Sciatic nerve (tissue), 2 donors: ENCODE data around the gene TMEM18. TPM values are rescaled to one million over a fixed set of nuclear protein-coding genes. Genes with fewer than 3 reads are reported as not detected.

Experiments
- ATAC-seq: fragments of 200-7000 bp; cut with Tn5 transposase; one replicate; pipeline ENCODE4 v1.9.1; 2020; ENCODE audit warnings: mild to moderate bottlenecking, moderate library complexity
- DNase-seq: peaks from one replicate; pipeline ENCODE4 v3.0.0-alpha.2; 2020; ENCODE audit warnings: low spot score
- intact Hi-C: fragments of 100-400 bp; cut with DNase I; formaldehyde crosslinking; loops from one replicate; pipeline ENCODE4 v1.14.2; 2022
- total RNA-seq: library from RNA; stranded (reverse); fragmentation: NEBNext Ultra II Directional; extraction: Animal tissue kit (Norgen Biotek cat#: 25700); gene quantifications from one replicate; pipeline ENCODE4 v1.2.1, GENCODE V29; 2021
- donor health status: DM: no; HTN: no; CAD: no.
- donor health status: DM: no; HTN: no; CAD: no.

TMEM18 gene
- total RNA-seq, 1 donor from 2014 or later = 27.0 TPM

- intact Hi-C loops = no loop called here
- DNase-seq (no peak), ATAC-seq (no peak)
Measured at GRCh38 chr2:641164-641871, 35.9 kb downstream of the TMEM18 start.

GRCh38 chr2:639703-640102, 37.5 kb downstream of the TMEM18 start:
- DNase-seq (no peak), ATAC-seq (no peak)
- intact Hi-C loops = no loop called here

- DNase-seq (no peak), ATAC-seq (no peak)
- intact Hi-C loops = no loop called here
Measured at GRCh38 chr2:637804-638203, 39.4 kb downstream of the TMEM18 start.

GRCh38 chr2:637406-637776, 39.8 kb downstream of the TMEM18 start:
- no peak for ATAC-seq
- intact Hi-C loops = no loop called here
- DNase-seq = no peak

- peak; percentile 91 for ATAC-seq
- intact Hi-C loops = no loop called here
- peak; percentile 88 for DNase-seq
Measured at GRCh38 chr2:636641-637405, 40.4 kb downstream of the TMEM18 start.

GRCh38 chr2:635687-636621, 41.3 kb downstream of the TMEM18 start:
- intact Hi-C loops = no loop called here
- DNase-seq (no peak), ATAC-seq (peak; percentile 18)

- intact Hi-C loops = no loop called here
- ATAC-seq (no peak), DNase-seq (no peak)
Measured at GRCh38 chr2:634636-635388, 42.4 kb downstream of the TMEM18 start.

GRCh38 chr2:634041-634440, 43.2 kb downstream of the TMEM18 start:
- intact Hi-C loops = no loop called here
- DNase-seq = no peak
- ATAC-seq = no peak

GRCh38 chr2:633371-633770, 43.8 kb downstream of the TMEM18 start:
- ATAC-seq (no peak), DNase-seq (no peak)
- intact Hi-C loops = no loop called here

- DNase-seq (no peak), ATAC-seq (no peak)
- intact Hi-C loops = no loop called here
Measured at GRCh38 chr2:632471-632870, 44.7 kb downstream of the TMEM18 start.

GRCh38 chr2:631741-632140, 45.5 kb downstream of the TMEM18 start:
- no peak for ATAC-seq
- intact Hi-C loops = no loop called here
- no peak for DNase-seq

GRCh38 chr2:630451-631320, 46.5 kb downstream of the TMEM18 start:
- no peak for ATAC-seq
- no peak for DNase-seq
- intact Hi-C loops = no loop called here

- ATAC-seq (no peak), DNase-seq (no peak)
- intact Hi-C loops = no loop called here
Measured at GRCh38 chr2:629961-630360, 47.2 kb downstream of the TMEM18 start.

GRCh38 chr2:628651-629050, 48.6 kb downstream of the TMEM18 start:
- DNase-seq (no peak), ATAC-seq (no peak)
- intact Hi-C loops = no loop called here

- intact Hi-C loops = no loop called here
- DNase-seq (no peak), ATAC-seq (no peak)
Measured at GRCh38 chr2:627926-628560, 49.2 kb downstream of the TMEM18 start.

GRCh38 chr2:627340-627709, 49.9 kb downstream of the TMEM18 start:
- intact Hi-C loops = no loop called here
- ATAC-seq = no peak
- no peak for DNase-seq

- intact Hi-C loops = no loop called here
- ATAC-seq (no peak), DNase-seq (no peak)
Measured at GRCh38 chr2:626491-627339, 50.5 kb downstream of the TMEM18 start.
